ENCODE results near the gene COL4A6.
"Not testable (repeated sequence)": the region's sequence is repeated elsewhere in the genome, so short reads cannot be mapped to it uniquely, and the experiment has no call there.

COL4A6 gene

DNA sequence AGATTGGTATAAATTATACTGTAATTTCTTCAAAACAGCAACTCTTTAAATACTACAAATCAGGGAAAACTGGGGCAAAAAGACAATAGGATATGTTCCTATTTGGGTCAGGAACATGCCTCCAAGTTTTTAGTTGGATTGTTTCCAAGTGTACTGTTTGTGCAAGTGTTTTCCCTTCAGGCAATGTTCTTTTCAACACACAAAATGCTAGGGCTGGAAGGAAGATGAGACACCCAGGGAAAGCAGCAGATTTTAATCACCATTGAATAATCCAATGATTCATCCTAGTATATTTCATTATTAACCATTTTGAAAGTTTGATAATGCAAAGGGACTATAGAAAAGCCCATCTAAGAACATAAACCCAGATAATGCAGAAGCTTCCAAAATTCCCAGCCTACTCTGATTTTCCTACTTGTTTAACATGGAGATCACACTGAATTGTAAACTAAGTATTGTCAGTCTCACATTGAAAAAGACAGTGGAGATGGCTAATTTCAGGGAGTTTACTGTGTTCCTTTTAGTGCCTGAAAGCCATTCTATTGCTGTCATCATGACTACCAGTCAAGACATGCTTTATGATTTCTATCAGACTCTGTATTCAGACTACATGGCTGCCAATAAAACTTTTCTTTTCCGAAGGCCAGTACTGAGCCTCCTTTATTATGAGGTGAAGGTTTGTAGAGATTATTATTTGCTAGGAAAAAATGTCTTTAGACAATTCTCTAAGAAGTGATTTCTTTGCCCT is 38.6 kb downstream of the COL4A6 start:
- peak; percentile 37 for DNase-seq (ENCODE audit: low read depth)

DNA sequence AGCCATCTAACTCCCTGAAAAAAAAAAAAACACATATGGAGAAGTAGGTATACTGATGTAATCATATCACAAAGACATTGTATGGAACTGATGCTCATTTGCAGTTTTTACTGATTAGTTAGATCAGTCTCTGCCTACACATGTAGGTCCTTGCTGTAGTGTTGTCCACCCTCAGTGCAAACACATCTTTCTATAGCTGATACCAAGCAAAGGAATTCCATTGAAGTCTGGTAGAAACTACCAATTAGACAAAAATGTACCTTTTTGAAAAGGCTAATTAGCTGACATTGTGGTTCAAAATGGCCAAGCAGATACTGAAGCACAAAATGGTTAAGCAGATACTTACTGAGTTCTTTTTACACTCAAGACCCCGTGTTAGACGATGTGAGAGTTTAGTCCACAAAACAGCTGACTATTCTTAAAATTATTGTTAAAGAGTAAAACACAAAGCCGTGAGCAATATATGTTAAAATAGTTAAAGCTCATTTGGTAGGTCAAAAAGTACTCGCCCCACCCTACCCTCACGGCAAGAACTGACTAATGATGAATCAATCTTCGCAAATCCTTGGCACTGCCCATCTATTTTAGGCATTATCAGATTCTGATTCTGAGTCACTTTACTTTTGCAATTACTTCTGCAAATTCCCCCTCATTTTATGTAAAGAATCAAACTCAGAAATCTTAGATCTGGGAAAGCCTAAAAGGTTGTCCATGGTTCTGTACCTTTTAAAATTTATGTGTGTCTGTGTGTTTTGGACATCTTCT is 40.4 kb downstream of the COL4A6 start:
- peak; percentile 21 for DNase-seq (ENCODE audit: low read depth)

DNA sequence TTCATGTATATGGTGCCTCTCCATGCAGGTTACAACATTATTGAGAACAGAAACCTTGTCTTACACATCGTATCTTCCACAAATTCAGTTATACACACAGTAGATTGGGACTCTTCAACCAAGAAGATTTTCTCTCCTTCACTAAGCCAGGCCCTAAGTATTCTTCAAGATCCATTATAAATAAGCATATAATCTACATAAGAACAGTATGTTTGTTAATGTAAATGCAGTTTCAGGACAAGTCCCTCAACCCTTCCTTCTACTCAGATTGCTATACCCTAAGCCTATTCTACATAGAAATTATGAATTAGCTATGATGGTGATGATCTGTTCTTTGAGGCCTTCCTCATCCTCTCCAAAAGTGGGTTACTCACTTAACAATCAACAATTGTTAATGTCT is 41.2 kb downstream of the COL4A6 start:
- DNase-seq (ENCODE audit: low read depth): no peak

DNA sequence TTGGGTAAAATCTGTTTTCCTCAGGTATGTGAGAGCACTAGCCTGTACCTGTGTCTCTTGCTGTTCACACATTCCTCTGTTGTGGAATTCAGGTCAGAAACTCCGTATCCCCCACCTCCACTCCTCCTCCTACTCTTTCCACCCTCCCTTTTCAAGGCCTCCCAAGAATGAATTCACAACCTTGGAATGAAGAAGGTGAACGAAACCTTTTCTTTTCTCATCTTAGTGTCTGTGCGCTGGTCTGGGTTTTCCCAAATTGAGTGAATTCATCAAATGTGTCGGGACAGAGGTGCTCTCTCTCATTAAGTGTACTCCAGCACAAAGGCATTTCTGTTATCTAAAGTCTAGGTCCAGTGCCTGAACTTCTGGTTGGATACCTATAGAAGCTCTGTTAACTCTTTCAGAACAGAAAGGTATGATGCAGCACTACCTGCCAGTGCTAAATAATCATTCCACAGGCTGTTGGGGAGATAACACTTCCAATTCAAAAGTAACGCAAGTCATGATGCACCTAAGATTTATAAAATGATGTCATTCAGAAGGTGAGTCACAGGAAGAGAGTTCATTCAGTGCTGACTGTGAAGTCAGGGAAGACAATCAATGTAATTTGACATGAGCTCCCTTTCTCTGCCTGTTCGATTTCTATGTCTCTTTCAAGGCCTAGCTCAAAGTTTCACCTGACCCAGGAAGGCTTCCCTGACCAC is 41.9 kb downstream of the COL4A6 start:
- peak; percentile 38 for DNase-seq (ENCODE audit: low read depth)

DNA sequence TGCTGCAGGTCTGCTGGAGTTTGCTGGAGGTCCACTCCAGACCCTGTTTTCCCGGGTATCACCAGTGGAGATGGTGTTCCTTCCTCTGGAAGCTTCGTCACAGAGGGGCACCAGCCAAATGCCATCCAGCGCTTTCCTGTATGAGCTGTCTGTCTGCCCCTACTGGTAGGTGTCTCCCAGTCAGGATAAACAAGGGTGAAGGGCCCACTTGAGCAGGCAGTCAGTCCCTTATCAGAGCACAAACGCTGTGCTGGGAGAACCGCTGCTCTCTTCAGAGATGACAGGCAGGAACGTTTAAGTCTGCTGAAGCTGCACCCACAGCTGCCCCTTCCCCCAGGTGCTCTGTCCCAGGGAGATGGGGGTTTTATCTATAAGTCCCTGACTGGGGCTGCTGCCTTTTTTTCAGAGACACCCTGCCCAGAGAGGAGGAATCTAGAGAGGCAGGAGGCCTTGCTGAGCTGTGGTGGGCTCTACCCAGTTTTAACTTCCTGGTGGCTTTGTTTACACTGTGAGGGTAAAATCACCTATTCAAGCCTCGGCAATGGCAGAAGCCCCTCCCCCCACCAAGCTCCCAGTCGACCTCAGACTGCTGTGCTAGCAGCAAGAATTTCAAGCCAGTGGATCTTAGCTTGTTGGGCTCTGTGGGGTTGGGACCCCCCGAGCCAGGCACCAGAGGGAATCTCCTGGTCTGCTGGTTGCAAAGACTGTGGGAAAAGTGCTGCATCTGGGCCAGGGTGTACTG is 47.1 kb downstream of the COL4A6 start:
- not testable (repeated sequence) for DNase-seq (ENCODE audit: low read depth)

DNA sequence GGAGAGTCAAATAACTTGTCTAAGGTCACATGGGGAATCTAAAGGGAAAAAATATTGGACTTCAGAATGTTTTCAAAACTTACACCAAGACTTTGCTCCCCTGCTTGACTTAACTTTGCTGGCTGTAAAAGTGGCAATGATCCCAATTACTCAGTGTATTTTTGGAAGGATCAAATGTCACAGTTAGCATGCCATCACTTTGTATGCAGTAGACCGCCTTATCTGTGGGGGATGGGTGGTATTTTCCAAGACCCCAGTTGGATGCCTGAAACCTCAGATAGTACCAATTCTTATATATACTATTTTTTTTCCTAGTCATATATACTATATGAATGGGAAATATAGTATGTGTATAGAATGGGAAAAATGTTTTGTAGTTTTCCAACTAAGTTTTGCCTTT is 53.4 kb downstream of the COL4A6 start:
- no peak for DNase-seq (ENCODE audit: low read depth)

DNA sequence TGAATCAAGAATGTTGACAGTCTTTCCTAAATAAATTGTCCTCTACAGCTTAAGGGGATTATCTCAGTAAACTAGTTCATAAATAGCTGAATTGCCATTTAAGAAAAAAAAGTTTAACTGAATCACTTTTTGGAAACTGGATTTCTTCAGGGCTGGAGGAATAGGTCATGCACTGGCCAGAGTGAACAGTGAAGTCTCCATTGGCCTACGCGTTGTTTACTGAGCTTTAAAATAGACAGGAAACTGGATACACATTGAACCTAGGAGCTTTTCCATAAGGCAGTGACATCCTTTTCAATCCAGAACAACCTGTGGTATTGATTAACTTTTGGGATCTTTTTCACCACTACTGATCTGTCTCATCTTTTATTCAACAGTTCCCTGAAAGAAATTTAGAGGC is 58.0 kb downstream of the COL4A6 start:
- no peak for DNase-seq (ENCODE audit: low read depth)

DNA sequence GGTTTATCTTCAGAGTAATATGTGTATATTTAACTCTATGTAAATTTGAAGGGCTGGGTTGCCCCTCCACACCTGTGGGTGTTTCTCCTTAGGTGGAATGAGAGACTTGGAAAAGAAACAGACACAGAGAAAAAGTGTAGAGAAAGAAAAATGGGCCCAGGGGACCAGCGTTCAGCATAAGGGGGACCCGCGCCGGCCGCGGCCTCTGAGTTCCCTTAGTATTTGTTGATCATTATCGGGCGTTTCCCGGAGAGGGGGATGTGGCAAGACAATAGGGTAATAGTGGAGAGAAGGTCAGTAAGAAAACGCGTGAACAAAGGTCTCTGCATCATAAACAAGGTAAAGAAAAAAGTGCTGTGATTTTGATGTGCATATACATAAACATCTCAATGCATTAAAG is 61.4 kb downstream of the COL4A6 start:
- not testable (repeated sequence) for DNase-seq (ENCODE audit: low read depth)

DNA sequence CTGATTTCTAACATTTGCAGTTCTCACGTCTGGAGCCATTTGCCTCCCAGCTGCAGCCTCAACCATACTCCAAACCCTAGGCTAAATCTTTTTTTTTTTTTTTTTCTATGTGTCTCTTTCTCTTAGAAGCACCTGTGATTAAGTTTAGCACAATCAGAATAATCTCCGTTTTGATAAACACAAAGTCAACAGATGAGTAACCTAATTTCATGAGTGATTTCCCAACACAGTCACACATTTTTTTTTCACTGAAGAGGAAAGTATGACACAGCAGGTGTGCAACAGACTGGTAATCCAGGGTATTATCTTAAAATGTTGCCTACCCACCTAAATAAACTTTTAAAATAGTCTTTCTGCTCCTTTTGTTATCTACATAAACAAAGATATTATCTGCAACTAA is 62.6 kb downstream of the COL4A6 start:
- not testable (repeated sequence) for DNase-seq (ENCODE audit: low read depth)

DNA sequence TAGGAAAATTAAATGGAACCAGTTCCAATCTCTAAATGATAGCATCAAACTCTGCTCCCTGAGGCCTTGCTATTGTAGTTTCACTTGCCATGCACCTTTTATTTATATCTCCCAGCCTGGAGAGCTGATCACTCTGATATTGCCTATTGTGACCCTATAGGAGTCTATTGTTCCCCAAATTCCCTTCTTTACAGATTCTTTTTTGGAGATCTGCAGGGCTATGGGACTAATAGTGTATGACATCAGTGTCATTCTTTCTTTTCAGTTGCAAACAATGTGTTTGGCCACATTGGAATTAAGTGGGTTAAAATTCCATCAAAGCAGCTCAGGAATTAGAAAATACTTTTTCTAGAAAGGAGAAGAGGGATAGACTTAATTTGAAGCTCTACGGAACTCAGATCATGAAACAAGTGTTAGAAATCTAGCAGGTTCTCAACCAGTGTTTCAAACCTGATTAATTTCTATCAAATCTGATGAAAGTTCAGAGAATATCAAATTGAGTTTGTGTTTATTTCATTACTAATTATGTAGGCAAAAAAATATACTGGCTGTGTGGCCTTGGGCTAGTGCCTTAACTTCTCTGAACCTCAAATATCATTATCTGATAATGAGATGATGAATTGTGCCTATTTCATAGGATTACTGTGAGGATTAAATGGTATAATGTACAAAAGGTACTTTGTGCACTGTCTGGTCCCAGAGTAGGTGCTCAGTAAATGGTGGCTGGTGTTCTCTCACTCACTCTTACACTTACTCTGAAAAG is 71.4 kb downstream of the COL4A6 start:
- no peak for DNase-seq (ENCODE audit: low read depth)

DNA sequence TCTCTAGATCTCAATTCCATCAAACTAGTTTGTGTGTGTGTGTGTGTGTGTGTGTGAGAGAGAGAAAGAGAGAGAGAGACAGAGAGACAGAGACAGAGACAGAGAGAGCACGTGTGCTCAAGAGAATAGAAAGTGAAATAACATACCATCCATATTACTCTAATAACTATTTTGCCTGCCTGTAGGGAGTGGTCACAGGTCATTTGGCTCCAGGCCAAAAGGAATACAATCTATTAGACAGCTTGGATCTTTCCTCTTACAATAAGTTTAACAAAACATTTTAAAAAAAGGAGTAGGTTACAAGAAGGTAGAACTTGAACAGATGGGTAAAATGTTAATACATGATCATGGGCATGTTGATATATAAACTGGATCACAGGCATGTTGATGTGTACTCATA is 76.2 kb downstream of the COL4A6 start:
- DNase-seq (ENCODE audit: low read depth): no peak

DNA sequence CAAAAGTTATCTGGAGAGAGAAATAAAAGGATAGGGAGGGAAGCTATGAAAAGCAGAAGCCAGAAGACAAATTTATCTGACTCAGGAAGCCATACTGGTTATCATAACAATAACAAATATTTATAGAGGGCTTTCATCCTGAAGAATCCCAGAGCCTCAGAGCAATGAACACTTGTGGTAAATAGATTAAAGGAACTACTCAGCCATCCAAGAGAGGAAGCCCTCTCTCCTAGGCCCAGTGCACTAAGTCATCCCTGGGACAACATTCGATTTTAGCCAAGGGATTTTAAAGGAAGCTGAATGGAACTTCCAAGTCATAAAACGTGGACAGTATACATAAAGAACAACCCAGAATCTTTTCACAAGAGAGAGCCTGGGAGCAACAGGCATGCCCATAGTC is 76.9 kb downstream of the COL4A6 start:
- DNase-seq (ENCODE audit: low read depth): peak; percentile 65

DNA sequence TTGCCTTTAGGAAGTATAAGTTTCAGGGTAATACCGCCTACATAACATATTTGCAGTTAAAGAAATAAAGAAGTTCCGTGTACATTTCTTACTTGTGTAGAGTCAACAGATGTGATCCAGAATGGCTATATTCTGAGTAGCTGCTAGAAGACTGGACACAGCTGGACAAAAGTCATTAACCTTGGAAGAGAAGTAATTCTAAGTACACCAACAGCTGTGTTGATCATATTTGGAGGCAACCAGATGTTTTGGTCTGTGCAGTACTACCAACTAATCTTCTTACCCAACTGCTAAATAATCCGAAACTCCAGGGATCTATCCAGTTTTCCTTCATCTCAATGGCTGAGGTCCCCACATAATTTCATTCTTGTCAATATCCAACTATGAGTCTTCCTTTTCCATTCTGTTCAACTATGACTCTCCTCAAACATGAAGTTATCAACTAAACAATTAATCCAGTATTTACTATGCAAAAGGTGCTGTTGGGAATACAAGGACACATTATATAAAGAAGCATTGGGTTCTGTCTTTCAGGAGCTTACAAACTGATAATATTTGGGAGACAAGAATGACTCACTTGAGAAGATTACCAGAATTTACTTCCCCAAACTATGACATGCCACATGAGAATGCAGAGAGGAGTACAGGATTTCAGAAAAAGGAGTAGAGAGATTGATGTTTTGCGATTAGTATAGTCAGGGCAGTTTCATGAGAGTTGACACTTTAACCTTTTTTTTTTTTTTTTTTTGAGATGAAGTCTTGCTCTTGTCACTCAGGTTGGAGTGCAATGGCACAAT is 78.2 kb downstream of the COL4A6 start:
- DNase-seq (ENCODE audit: low read depth): peak; percentile 64

DNA sequence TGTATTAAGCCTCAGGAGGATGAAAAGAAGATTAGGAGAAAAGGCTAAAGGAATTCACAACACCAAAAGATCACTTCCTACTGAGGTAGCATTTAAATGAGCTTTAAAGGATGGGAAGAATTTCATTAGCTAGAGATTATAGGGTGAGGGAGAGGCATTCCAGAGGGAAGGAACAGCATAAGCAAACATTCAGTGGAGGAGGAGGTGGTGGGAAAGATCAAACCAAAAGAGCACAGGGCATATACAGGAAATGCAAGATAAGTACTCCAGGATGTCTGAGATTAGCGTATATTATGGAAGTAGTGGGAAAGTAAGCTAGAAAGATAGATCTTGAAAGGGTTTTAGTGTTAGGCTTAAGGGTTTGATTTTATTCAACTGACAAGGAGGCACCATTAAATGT is 84.8 kb downstream of the COL4A6 start:
- DNase-seq (ENCODE audit: low read depth): peak; percentile 4

DNA sequence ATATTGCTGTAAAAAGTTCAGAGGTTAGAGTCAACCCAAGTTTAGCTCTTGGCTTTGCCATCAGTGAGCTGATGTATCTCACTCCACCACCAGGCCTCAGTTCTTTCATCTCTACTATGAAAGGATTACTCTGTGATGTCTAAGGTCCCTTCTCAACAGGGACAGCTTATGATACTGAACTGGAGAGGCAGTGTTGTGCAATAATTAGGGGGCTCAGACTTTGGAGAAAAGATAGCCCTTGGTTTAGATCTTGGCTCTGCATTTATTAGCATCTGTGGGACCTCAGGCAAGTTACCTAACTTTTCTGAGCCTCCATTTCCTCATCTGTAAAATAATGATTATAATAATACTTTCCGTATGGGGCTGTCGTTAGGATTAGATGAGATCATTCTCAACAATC is 89.0 kb downstream of the COL4A6 start:
- no peak for DNase-seq (ENCODE audit: low read depth)

DNA sequence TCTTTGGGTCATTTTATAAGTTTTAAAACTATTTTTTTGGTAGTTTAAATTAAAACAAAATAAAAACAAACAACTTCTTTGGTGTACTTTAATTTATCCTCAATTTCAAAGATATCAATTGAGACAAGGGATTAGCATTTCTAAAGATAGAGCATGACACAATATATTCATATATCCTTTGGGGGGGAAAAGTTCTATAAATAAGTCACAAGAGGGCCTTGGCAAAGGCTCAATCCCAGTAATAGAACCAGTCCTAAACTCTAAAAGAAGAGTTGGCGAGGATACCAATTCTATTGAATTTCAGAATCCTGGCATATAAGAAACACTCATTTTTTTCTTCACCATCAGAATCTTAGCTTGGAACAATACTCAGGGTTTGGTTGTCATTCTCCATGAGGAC is 89.7 kb downstream of the COL4A6 start:
- no peak for DNase-seq (ENCODE audit: low read depth)

DNA sequence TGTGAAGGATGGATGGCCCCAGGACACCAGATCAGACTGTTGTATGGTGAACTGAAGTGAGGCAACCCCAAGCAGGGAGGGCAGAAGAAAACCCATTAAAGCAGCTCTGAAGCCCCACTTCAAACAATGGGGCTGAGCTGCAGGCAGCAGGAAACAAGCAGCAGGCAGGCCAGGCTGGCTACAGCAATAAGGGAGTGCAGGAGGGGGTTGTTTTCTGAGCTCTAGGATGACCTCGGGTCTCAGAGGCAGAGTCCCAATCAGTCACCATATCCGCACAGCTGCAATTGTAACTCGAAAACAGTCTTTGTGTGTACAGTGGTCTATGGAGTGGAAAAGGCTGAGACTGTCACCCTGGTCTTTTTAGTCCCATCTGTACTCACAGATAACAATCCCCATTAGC is 90.4 kb downstream of the COL4A6 start:
- DNase-seq (ENCODE audit: low read depth): no peak

DNA sequence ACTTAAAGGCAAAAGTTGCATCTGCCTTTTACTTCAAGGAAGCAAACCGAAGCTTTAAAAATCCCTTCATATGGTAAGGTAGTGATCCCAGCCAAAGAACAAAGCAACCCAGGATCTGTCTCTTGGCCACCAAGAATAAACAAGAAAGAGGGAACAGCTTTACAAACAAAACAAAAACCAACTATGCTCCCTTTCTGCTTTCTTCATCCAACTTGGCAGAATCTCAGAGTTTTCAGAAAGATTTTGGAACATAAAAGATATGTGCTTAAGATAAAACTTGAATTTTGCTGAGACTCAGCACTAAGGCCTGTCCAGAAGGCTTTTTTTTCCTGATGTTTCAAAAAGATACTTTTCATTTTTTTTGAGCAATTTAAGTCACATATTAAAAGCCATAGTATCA is 94.0 kb downstream of the COL4A6 start:
- no peak for DNase-seq (ENCODE audit: low read depth)

DNA sequence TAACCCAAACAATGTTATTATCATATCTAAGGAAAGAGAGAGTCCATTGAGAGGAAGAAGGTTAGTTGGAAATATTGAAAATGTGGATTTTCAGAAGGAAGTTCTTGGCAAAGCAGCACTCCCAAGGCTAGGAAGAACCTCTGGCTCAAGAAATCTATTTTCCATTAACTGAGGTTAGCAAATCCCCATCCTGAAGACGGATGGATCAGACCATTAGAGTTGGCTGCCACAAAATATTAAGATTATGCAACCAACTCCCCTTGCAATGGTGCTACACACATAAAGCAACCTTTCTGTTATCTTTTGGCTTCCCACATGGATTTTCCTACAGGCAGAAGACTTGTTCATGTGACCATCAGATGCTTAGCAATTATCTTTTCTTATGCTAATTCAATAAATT is 96.3 kb downstream of the COL4A6 start:
- peak; percentile 22 for DNase-seq (ENCODE audit: low read depth)

DNA sequence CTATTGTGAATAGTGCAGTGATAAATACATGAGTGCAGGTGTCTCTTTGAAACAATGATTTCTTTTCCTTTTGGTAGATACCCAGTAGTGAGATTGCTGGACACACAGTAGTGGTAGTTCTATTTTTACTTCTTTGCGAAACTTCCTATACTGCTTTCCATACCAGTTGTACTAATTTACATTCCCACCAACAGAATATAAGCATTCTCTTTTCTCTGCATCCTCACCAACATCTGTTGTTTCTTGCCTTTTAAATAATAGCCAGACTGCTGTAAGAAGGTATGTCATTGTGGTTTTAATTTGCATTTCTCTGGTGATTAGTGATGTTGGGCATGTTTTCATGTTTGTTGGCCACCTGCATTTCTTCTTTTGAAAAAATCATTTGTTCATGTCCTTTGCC is 105.9 kb downstream of the COL4A6 start:
- no peak for DNase-seq (ENCODE audit: low read depth)
